ENCODE data around the gene CD4. TPM values are rescaled to one million over a fixed set of nuclear protein-coding genes. Genes with fewer than 3 reads are reported as not detected.
A peak's percentile ranks its signal among the peaks of the same experiment; 100 is the strongest.

The CD4 gene
- total RNA-seq, 1 experiment from 2014 or later, result 0.42 TPM

DNA sequence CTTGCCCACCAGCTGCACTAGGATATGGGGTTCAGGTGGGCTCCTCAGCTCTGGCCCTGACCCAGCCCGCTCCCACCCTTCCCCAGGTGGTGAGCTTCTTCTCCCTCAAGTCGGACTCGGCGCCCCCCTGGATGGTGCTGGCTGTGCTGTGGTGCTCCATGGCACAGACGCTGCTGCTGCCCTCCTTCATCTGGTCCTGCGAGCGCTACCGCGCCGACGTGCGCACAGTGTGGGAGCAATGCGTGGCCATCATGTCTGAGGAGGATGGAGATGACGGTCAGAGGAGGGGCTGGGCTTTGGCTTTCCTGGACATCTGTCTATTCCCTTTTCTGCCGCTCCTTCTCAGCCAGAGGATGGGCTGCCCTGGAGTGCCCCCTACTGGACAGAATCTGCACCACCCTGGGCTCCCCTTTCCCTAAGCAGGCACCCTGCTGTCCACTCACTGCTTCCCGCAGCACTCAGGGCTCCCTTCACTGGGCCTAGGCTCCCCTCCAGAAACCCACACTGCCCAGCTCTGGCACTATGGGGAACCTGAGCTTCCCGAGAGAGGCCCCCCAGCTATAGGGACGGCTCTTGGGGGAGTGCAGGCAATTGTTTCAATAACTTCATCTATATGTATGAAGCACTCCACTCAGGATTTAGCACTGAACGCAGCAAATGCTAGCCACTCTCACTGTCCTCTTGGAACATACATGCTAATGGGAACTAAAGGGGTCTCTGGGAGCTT, 36.2 kb downstream of the CD4 start:
- CTCF ChIA-PET, result interaction anchor here (0.9 to 2.8 kb wide), 4 partner anchors 26 to 254 kb away, joined by 3 to 10 read pairs (median 3); partner anchors contain the start of genes MLF2 and USP5
- DNase-seq (ENCODE audit: low read depth, low spot score), result peak; percentile 47
- H2AFZ ChIP-seq (ENCODE audit: low read depth, low read length, poor library complexity, severe bottlenecking), result no peak overlapping the region

More for the DNA sequence above, 36.2 kb downstream of the CD4 start:
- Histone ChIP-seq H3K9ac (ENCODE audit: low read length) (no peak overlapping the region), H3K4me3 (replicated peaks in 1 of 2; ENCODE audit: low read depth in 1 of 2, low read length in 2 of 2) (no peak overlapping the region), H3K79me2 (ENCODE audit: insufficient read depth, low read length) (peaks cover 31% of the 10 kb centered on the region), H3K36me3 (ENCODE audit: control insufficient read depth in 1 of 2, insufficient read depth in 2 of 2, low read length in 2 of 2) (peaks cover 0 to 4% of the 10 kb centered on the region in 2 experiments; a peak in 1 of 4 replicates), H3K27ac (ENCODE audit: low read depth, low read length) (0 out of 2 replicates have a peak overlapping the region, but pooled peaks have one; percentile 78), H3K9me2 (ENCODE audit: insufficient read depth) (no peaks in the 10 kb centered on the region), H3K9me3 (ENCODE audit: control insufficient read depth in 1 of 2, insufficient read depth in 1 of 2, low read depth in 1 of 2, low read length in 2 of 2) (no peaks in the 10 kb centered on the region), H4K20me1 (ENCODE audit: insufficient read depth) (no peaks in the 10 kb centered on the region), H3K27me3 (ENCODE audit: insufficient read depth, low read length) (peaks cover 6% of the 10 kb centered on the region; the same call in 1 of the 2 replicates), H3K4me2 (ENCODE audit: low read length) (no peak overlapping the region), H3K4me1 (ENCODE audit: control insufficient read depth in 1 of 2, insufficient read depth in 2 of 2, low read length in 2 of 2) (peaks cover 25 to 54% of the 10 kb centered on the region in 2 experiments)
- peak; percentile 29; the same call in 1 of the 2 replicates for TF ChIP-seq POLR2AphosphoS5 (IDR thresholded peaks at IDR 0.05; ENCODE audit: low read depth, low read length)
- TF ChIP-seq TCF7L2 (IDR thresholded peaks at IDR 0.05; ENCODE audit: borderline replicate concordance, extremely low read depth, insufficient read depth, insufficient read length), result peak; percentile 13
- TF ChIP-seq, protein P1, sequence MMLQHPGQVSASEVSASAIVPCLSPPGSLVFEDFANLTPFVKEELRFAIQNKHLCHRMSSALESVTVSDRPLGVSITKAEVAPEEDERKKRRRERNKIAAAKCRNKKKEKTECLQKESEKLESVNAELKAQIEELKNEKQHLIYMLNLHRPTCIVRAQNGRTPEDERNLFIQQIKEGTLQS (IDR thresholded peaks at IDR 0.05), result no peak
- peak in 2 of 3 experiments; percentile 91 to 98; a peak in 4 of 6 replicates for TF ChIP-seq CTCF (IDR thresholded peaks at IDR 0.05 in 2 of 3, conservative IDR thresholded peaks at IDR 0.05 in 1 of 3; ENCODE audit: borderline replicate concordance in 1 of 3, insufficient read depth in 1 of 3, low read depth in 2 of 3, low read length in 2 of 3)
- ATAC-seq, result peak; percentile 46
- BruUV-seq (replicated peaks), result no TSS peak
- intact Hi-C loops (cut with micrococcal nuclease), result loop anchor here (1.0 kb wide), 2 partner anchors 72 to 90 kb away; partner anchors contain the start of gene MLF2
- ChIA-PET POLR2A (no interaction called here), RAD21 (ENCODE audit: low non-redundant PET in 1 of 2, low total read pairs in 2 of 2, uncharacterized antibody in 2 of 2, unreplicated experiment in 2 of 2) (no interaction called here)
